Right lobe of liver (tissue), 6 donors: ENCODE measurements around the gene LPCAT3. TPM values are rescaled to one million over a fixed set of nuclear protein-coding genes. Genes with fewer than 3 reads are reported as not detected.

Experiments used
- ATAC-seq, 4 donors: fragments of 200-7000 bp; cut with Tn5 transposase; one replicate each; pipeline ENCODE4 v1.9.1; 2020; ENCODE audit warnings: mild to moderate bottlenecking in 4 of 4, moderate library complexity in 4 of 4
- DNase-seq, 3 donors: peaks; one replicate each; pipeline ENCODE4 v3.0.0-alpha.2; 2020
- H3K27ac ChIP-seq, 3 donors: fragments of 200-600 bp; one replicate each; pipeline ENCODE4 v1.8.0; 2022
- H3K27me3 ChIP-seq, 2 donors: fragments of 200-600 bp; one replicate each; pipeline ENCODE4 v1.8.0; 2022
- H3K36me3 ChIP-seq, 4 donors: fragments of 200-600 bp; sonication (generic) in 1 of 4; one replicate each; pipeline versions ENCODE4 v1.5.1 to v1.8.0; 2017 to 2022; ENCODE audit warnings: control low read depth in 1 of 4
- H3K4me1 ChIP-seq, 4 donors: fragments of 200-600 bp; sonication (generic) in 1 of 4; one replicate each; pipeline versions ENCODE4 v1.5.1 to v1.8.0; 2017 to 2022; ENCODE audit warnings: control low read depth in 1 of 4
- H3K4me3 ChIP-seq, 3 donors: fragments of 200-600 bp; one replicate each; pipeline ENCODE4 v1.8.0; 2022
- H3K9me3 ChIP-seq, 4 donors: fragments of 200-600 bp; sonication (generic) in 1 of 4; one replicate each; pipeline versions ENCODE4 v1.5.1 to v1.8.0; 2017 to 2022; ENCODE audit warnings: control low read depth in 1 of 4
- POLR2A ChIP-seq: fragments of 450-650 bp; IDR thresholded peaks from one replicate; pipeline ENCODE4 v1.6.1; 2017; ENCODE audit warnings: antibody characterized with exemption, mild to moderate bottlenecking
- WGBS: methylation state at CpG from one replicate; pipeline ENCODE4 v1.1.6; 2018; ENCODE audit warnings: low coverage, low lambda C conversion rate; ENCODE audit not compliant: insufficient coverage; ENCODE audit errors: missing lambda C conversion rate; 5-methylcytosine and 5-hydroxymethylcytosine counted together
- intact Hi-C, 2 donors: fragments of 100-400 bp; cut with DNase I; formaldehyde crosslinking; loops; one replicate each; pipeline versions ENCODE4 v1.11.2 to v1.14.1; 2022
- total RNA-seq, 6 experiments: library from RNA; depleted of rRNA in 2 of 6; stranded (reverse); fragments of >200 nt in 2 of 6; fragmentation: NEBNext Ultra II Directional in 3 of 6; extraction: Animal tissue kit (Norgen Biotek cat#: 25700) in 3 of 6; gene quantifications; one replicate each; pipeline versions ENCODE4 v1.1.0 to v1.2.4, GENCODE V29; 2016 to 2023
- TF ChIP-seq, protein P1 (sequence below), 4 donors: fragments of 200-600 bp in 3 of 4; fragments of 450-650 bp in 1 of 4; IDR thresholded peaks; one replicate each; pipeline versions ENCODE4 v1.5.1 to v1.8.0; 2016 to 2022; ENCODE audit warnings: antibody characterized with exemption in 4 of 4, mild to moderate bottlenecking in 2 of 4
- donor health status: DM: no; HTN: yes; CAD: no.
- donor health status: DM: no; HTN: no; CAD: no.
- donor health status: DM: no; HTN: no; CAD: no.
- donor health status: DM: no; HTN: yes; CAD: no.
- donor health status: DM: no; HTN: yes; CAD: no.

The LPCAT3 gene
- total RNA-seq, 6 experiments from 2014 or later: 50.6 to 115 (median 77.5) TPM

DNA sequence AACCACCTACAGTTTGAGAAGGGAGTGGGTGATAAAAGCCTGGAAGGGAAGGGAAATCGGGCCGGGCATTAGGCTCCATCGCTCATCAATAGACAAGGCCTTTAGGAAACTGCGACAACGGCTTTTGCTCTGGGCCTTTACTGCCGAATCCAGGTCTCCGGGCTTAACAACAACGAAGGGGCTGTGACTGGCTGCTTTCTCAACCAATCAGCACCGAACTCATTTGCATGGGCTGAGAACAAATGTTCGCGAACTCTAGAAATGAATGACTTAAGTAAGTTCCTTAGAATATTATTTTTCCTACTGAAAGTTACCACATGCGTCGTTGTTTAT lies 74.9 kb downstream of the LPCAT3 start:
- Histone ChIP-seq H3K27ac (peak overlapping the region; percentile 74 to 91 (median 91)), H3K27me3 (no peaks in the 10 kb centered on the region), H3K9me3 (no peaks in the 10 kb centered on the region), H3K36me3 (no peaks in the 10 kb centered on the region), H3K4me3 (peak overlapping the region; percentile 50 to 66 (median 57)), H3K4me1 (peaks cover 0 to 43% (median 8%) of the 10 kb centered on the region in 4 donors)
- DNase-seq (peak in 2 of 3 donors; percentile 66 to 86), ATAC-seq (peak; percentile 34 to 51 (median 46))
- WGBS: 0% methylated on average over 13 of the region's 13 CpGs
- intact Hi-C loops: no loop called here
- TF ChIP-seq, protein P1, sequence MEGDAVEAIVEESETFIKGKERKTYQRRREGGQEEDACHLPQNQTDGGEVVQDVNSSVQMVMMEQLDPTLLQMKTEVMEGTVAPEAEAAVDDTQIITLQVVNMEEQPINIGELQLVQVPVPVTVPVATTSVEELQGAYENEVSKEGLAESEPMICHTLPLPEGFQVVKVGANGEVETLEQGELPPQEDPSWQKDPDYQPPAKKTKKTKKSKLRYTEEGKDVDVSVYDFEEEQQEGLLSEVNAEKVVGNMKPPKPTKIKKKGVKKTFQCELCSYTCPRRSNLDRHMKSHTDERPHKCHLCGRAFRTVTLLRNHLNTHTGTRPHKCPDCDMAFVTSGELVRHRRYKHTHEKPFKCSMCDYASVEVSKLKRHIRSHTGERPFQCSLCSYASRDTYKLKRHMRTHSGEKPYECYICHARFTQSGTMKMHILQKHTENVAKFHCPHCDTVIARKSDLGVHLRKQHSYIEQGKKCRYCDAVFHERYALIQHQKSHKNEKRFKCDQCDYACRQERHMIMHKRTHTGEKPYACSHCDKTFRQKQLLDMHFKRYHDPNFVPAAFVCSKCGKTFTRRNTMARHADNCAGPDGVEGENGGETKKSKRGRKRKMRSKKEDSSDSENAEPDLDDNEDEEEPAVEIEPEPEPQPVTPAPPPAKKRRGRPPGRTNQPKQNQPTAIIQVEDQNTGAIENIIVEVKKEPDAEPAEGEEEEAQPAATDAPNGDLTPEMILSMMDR (IDR thresholded peaks at IDR 0.05): no peak
- TF ChIP-seq POLR2A: no peak

GRCh38 chr12:6942331-6942665 lies 76.0 kb downstream of the LPCAT3 start:
- 93% methylated on average over 11 of the region's 11 CpGs for WGBS
- DNase-seq: no peak
- no peak for ATAC-seq
- TF ChIP-seq, protein P1 (IDR thresholded peaks at IDR 0.05): no peak
- no peak for TF ChIP-seq POLR2A
- peaks cover 0 to 48% (median 8%) of the 10 kb centered on the region in 4 donors for H3K4me1 ChIP-seq
- no peaks in the 10 kb centered on the region for H3K27me3 ChIP-seq
- intact Hi-C loops: no loop called here
- H3K36me3 ChIP-seq: no peaks in the 10 kb centered on the region
- H3K27ac ChIP-seq: no peak overlapping the region
- H3K4me3 ChIP-seq: no peak overlapping the region
- no peaks in the 10 kb centered on the region for H3K9me3 ChIP-seq

- Histone ChIP-seq H3K36me3 (no peaks in the 10 kb centered on the region), H3K4me3 (no peak overlapping the region), H3K27ac (no peak overlapping the region), H3K27me3 (no peaks in the 10 kb centered on the region), H3K9me3 (no peaks in the 10 kb centered on the region), H3K4me1 (peaks cover 0 to 49% (median 8%) of the 10 kb centered on the region in 4 donors)
- intact Hi-C loops: no loop called here
- no peak for ATAC-seq
- no peak for DNase-seq
- WGBS: 72% methylated on average over 4 of the region's 12 CpGs
- TF ChIP-seq, protein P1 (IDR thresholded peaks at IDR 0.05): no peak
- TF ChIP-seq POLR2A: no peak
Measured at GRCh38 chr12:6941782-6942181, 76.5 kb downstream of the LPCAT3 start.

- no peaks in the 10 kb centered on the region for H3K9me3 ChIP-seq
- 43% methylated on average over 1 of the region's 12 CpGs for WGBS
- TF ChIP-seq POLR2A: no peak
- TF ChIP-seq, protein P1 (IDR thresholded peaks at IDR 0.05): no peak
- no peak overlapping the region for H3K27ac ChIP-seq
- intact Hi-C loops: no loop called here
- H3K4me3 ChIP-seq: no peak overlapping the region
- no peaks in the 10 kb centered on the region for H3K36me3 ChIP-seq
- no peaks in the 10 kb centered on the region for H3K27me3 ChIP-seq
- DNase-seq (peak in 1 of 3 donors; percentile 64), ATAC-seq (no peak)
- peaks cover 0 to 45% (median 8%) of the 10 kb centered on the region in 4 donors for H3K4me1 ChIP-seq
Measured at GRCh38 chr12:6941267-6941666, 77.0 kb downstream of the LPCAT3 start.

DNA sequence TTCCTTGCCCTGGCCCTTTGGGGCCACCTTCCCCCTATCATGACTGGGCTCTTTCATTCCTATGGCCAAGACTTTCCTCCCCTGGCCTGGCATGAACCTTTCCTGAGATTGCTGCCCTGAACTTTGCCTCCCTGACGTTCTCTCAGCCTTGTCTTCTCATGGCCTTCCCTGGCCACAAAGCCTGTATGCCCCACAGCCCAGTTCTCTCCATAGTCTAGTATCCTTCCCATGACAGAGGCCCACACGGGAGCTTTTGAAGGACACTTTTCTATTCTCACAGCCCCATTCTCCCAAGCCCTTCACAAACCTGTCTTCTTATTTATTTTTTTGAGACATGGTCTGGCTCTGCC lies 79.1 kb downstream of the LPCAT3 start:
- H3K9me3 ChIP-seq: no peaks in the 10 kb centered on the region
- H3K4me3 ChIP-seq: no peak overlapping the region
- H3K36me3 ChIP-seq: peaks cover 0 to 12% (median 2%) of the 10 kb centered on the region in 4 donors
- H3K4me1 ChIP-seq: peaks cover 0 to 29% (median 0%) of the 10 kb centered on the region in 4 donors
- ATAC-seq (no peak), DNase-seq (no peak)
- intact Hi-C loops: no loop called here
- WGBS: 53% methylated on average over 2 of the region's 2 CpGs
- H3K27me3 ChIP-seq: no peaks in the 10 kb centered on the region
- TF ChIP-seq, protein P1 (IDR thresholded peaks at IDR 0.05): no peak
- no peak for TF ChIP-seq POLR2A
- no peak overlapping the region for H3K27ac ChIP-seq
